Keratinocyte (primary cell): Measurements from ENCODE around the gene HOXB2. TPM values are rescaled to one million over a fixed set of nuclear protein-coding genes. Genes with fewer than 3 reads are reported as not detected.

Source experiments
- DNase-seq: peaks from one replicate; pipeline ENCODE4 v3.0.0-alpha.2; 2011; ENCODE audit warnings: low read depth, missing footprints, low spot score
- FAIRE-seq: peaks from 2 replicates; lab custom pipeline; 2011; peaks lifted over from hg19 to GRCh38; lab: Jason Lieb, UNC
- H2AFZ ChIP-seq: 2 replicates; pipeline ENCODE4 v1.6.0; 2012; ENCODE audit warnings: low read length, control low read depth, inconsistent platforms; ENCODE audit not compliant: control insufficient read depth
- H3K27ac ChIP-seq: 2 replicates; pipeline ENCODE4 v1.5.1; 2011; ENCODE audit warnings: low read length; ENCODE audit not compliant: control insufficient read depth, insufficient read depth
- H3K27me3 ChIP-seq: 3 replicates; pipeline ENCODE4 v1.6.0; 2011; ENCODE audit warnings: low read length; ENCODE audit not compliant: control insufficient read depth, insufficient read depth; ENCODE audit errors: extremely low read depth
- H3K36me3 ChIP-seq, 2 experiments: 2 replicates in 1 of 2; 3 replicates in 1 of 2; pipeline ENCODE4 v1.5.1; 2011; ENCODE audit warnings: low read length in 2 of 2, mild to moderate bottlenecking in 1 of 2; ENCODE audit not compliant: control insufficient read depth in 2 of 2, insufficient read depth in 2 of 2; ENCODE audit errors: extremely low read depth in 1 of 2
- H3K4me1 ChIP-seq: 3 replicates; pipeline ENCODE4 v1.5.1; 2011; ENCODE audit warnings: low read length; ENCODE audit not compliant: control insufficient read depth, insufficient read depth; ENCODE audit errors: extremely low read depth
- H3K4me2 ChIP-seq: 3 replicates; pipeline ENCODE4 v1.6.0; 2011; ENCODE audit warnings: low read depth, low read length; ENCODE audit not compliant: control insufficient read depth, insufficient read depth; ENCODE audit errors: extremely low read depth
- H3K4me3 ChIP-seq, 3 experiments: fragments of 200-600 bp in 1 of 3; sonication (generic) in 1 of 3; 2 replicates in 2 of 3; 3 replicates in 1 of 3; pipeline ENCODE4 v1.5.1; 2011 to 2016; ENCODE audit warnings: low read length in 3 of 3, mild to moderate bottlenecking in 3 of 3, control low read depth in 2 of 3, inconsistent platforms in 1 of 3, low read depth in 1 of 3, mixed read lengths in 1 of 3, mixed run types in 1 of 3, moderate library complexity in 1 of 3; ENCODE audit not compliant: control insufficient read depth in 2 of 3, insufficient read depth in 2 of 3; ENCODE audit errors: extremely low read depth in 1 of 3
- H3K79me2 ChIP-seq: 2 replicates; pipeline ENCODE4 v1.6.0; 2012; ENCODE audit warnings: low read length; ENCODE audit not compliant: control insufficient read depth, insufficient read depth
- H3K9ac ChIP-seq: 3 replicates; pipeline ENCODE4 v1.6.0; 2011; ENCODE audit warnings: low read length; ENCODE audit not compliant: control insufficient read depth, insufficient read depth; ENCODE audit errors: extremely low read depth
- H3K9me1 ChIP-seq: 3 replicates; pipeline ENCODE4 v1.6.0; 2011; ENCODE audit warnings: low read length; ENCODE audit not compliant: control insufficient read depth, insufficient read depth; ENCODE audit errors: extremely low read depth
- H3K9me3 ChIP-seq: 2 replicates; pipeline ENCODE4 v1.5.1; 2012; ENCODE audit warnings: low read depth, low read length; ENCODE audit not compliant: control insufficient read depth
- H4K20me1 ChIP-seq: 3 replicates; pipeline ENCODE4 v1.6.0; 2011; ENCODE audit warnings: low read length; ENCODE audit not compliant: control insufficient read depth, insufficient read depth; ENCODE audit errors: extremely low read depth
- CTCF ChIP-seq, 3 experiments: IDR thresholded peaks in 1 of 3; conservative IDR thresholded peaks in 1 of 3; optimal IDR thresholded peaks in 1 of 3; 2 replicates in 2 of 3; 3 replicates in 1 of 3; pipeline versions ENCODE3 to v1.5.1; 2011; ENCODE audit warnings: low read length in 3 of 3, mild to moderate bottlenecking in 3 of 3, moderate library complexity in 2 of 3, control low read depth in 1 of 3, inconsistent platforms in 1 of 3; ENCODE audit not compliant: insufficient read depth in 2 of 3; ENCODE audit errors: extremely low read depth in 1 of 3
- EZH2 ChIP-seq: IDR thresholded peaks from one replicate; pipeline ENCODE4 v1.6.1; 2012; ENCODE audit warnings: inconsistent platforms, mild to moderate bottlenecking, low read length, moderate library complexity
- dilution Hi-C: fragments of 300-500 bp; cut with MboI; formaldehyde crosslinking; loops from one replicate; pipeline ENCODE4 v1.7.0; 2020; ENCODE audit warnings: low sequenced_read_pairs; ENCODE audit not compliant: extremely low pct_ligation_motif_present
- polyA plus RNA-seq, 5 experiments: library from polyadenylated mRNA; depleted of rRNA in 3 of 5; stranded (reverse) in 3 of 5; stranded (forward) in 1 of 5; unstranded in 1 of 5; fragments of >200 nt; gene quantifications; 1 replicate in 1 of 5; 2 replicates in 3 of 5; 3 replicates in 1 of 5; pipeline versions ENCODE4 v1.2.1 to v1.2.3, GENCODE V29; 2011 to 2012; ENCODE audit warnings: missing spikeins in 2 of 5, low read depth in 1 of 5, low replicate concordance in 1 of 5

Gene HOXB2
- polyA plus RNA-seq, 1 donor (not counting 4 experiments of a cell fraction or from before 2014, with no cell fraction given): 3.8 TPM

GRCh38 chr17:48503747-48504146, 41.2 kb downstream of the HOXB2 start:
- H2AFZ ChIP-seq: no peak overlapping the region
- H3K4me1 ChIP-seq: peaks cover 12% of the 10 kb centered on the region
- H3K36me3 ChIP-seq: no peaks in the 10 kb centered on the region
- TF ChIP-seq EZH2 (no peak), CTCF (optimal IDR thresholded peaks at IDR 0.05 in 1 of 3, IDR thresholded peaks at IDR 0.05 in 1 of 3, conservative IDR thresholded peaks at IDR 0.05 in 1 of 3; ENCODE audit: extremely low read depth in 1 of 3, insufficient read depth in 2 of 3, low read length in 3 of 3) (no peak)
- no peaks in the 10 kb centered on the region for H4K20me1 ChIP-seq
- H3K9me3 ChIP-seq: no peaks in the 10 kb centered on the region
- dilution Hi-C loops: no loop called here
- H3K9me1 ChIP-seq: no peaks in the 10 kb centered on the region
- no peaks in the 10 kb centered on the region for H3K27me3 ChIP-seq
- no peaks in the 10 kb centered on the region for H3K79me2 ChIP-seq
- no peak overlapping the region for H3K9ac ChIP-seq
- no peak for DNase-seq
- no peak for FAIRE-seq
- no peak overlapping the region for H3K4me2 ChIP-seq
- no peak overlapping the region for H3K27ac ChIP-seq
- H3K4me3 ChIP-seq: no peak overlapping the region

- no peak overlapping the region for H3K27ac ChIP-seq
- peaks cover 20% of the 10 kb centered on the region for H3K4me1 ChIP-seq
- no peaks in the 10 kb centered on the region for H3K9me1 ChIP-seq
- H3K4me2 ChIP-seq: no peak overlapping the region
- H3K27me3 ChIP-seq: no peaks in the 10 kb centered on the region
- no peak overlapping the region for H3K4me3 ChIP-seq
- no peaks in the 10 kb centered on the region for H3K79me2 ChIP-seq
- no peak for TF ChIP-seq CTCF (optimal IDR thresholded peaks at IDR 0.05 in 1 of 3, IDR thresholded peaks at IDR 0.05 in 1 of 3, conservative IDR thresholded peaks at IDR 0.05 in 1 of 3; ENCODE audit: extremely low read depth in 1 of 3, insufficient read depth in 2 of 3, low read length in 3 of 3)
- no peak for TF ChIP-seq EZH2
- H2AFZ ChIP-seq: no peak overlapping the region
- DNase-seq (no peak), FAIRE-seq (no peak)
- no peaks in the 10 kb centered on the region for H3K9me3 ChIP-seq
- H3K36me3 ChIP-seq: no peaks in the 10 kb centered on the region
- no peaks in the 10 kb centered on the region for H4K20me1 ChIP-seq
- dilution Hi-C loops: no loop called here
- H3K9ac ChIP-seq: no peak overlapping the region
Observed at GRCh38 chr17:48502901-48503300, 42.0 kb downstream of the HOXB2 start.
